SK-N-SH (cell line): ENCODE measurements around the gene ABCC10. TPM values are rescaled to one million over a fixed set of nuclear protein-coding genes. Genes with fewer than 3 reads are reported as not detected.

Experiments
- CTCF ChIA-PET: fragments of 300-600, 350-600 bp; formaldehyde crosslinking; extraction: SDS; loops from one replicate; lab custom pipeline; 2021; lab: Yijun Ruan, JAX
- POLR2A ChIA-PET: fragments of 350-600 bp; sonication (Branson Sonifier 250); formaldehyde crosslinking; extraction: SDS; loops from one replicate; lab custom pipeline; 2020; ENCODE audit warnings: antibody characterized with exemption, inconsistent platforms; lab: Yijun Ruan, JAX
- DNase-seq: peaks from one replicate; pipeline ENCODE4 v3.0.0; 2012
- H2AFZ ChIP-seq: fragments of 200-600 bp; sonication (generic); 2 replicates; pipeline ENCODE4 v1.8.1; 2016; ENCODE audit warnings: antibody characterized with exemption, mild to moderate bottlenecking, low read depth
- H3F3A ChIP-seq: fragments of 200-600 bp; sonication (generic); replicated peaks from 2 replicates; pipeline ENCODE3; 2016; ENCODE audit warnings: antibody characterized with exemption, mild to moderate bottlenecking; ENCODE audit not compliant: insufficient read depth
- H3K27ac ChIP-seq, 2 experiments: fragments of 200-500 bp in 1 of 2; fragments of 200-600 bp in 1 of 2; sonication (Bioruptor generic) in 1 of 2; sonication (generic), shearing (Covaris generic) in 1 of 2; 2 replicates each; pipeline versions ENCODE4 v1.5.1 to v1.6.1; 2014 to 2016; ENCODE audit warnings: low read depth in 2 of 2, inconsistent platforms in 1 of 2, low read length in 1 of 2, mild to moderate bottlenecking in 1 of 2, mixed read lengths in 1 of 2
- H3K27me3 ChIP-seq: fragments of 200-600 bp; sonication (generic), shearing (Covaris generic); 2 replicates; pipeline ENCODE4 v1.6.1; 2016; ENCODE audit warnings: mixed run types; ENCODE audit not compliant: insufficient read depth
- H3K36me3 ChIP-seq, 2 experiments: fragments of 200-500 bp in 1 of 2; fragments of 200-600 bp in 1 of 2; sonication (Bioruptor generic) in 1 of 2; sonication (generic) in 1 of 2; replicated peaks in 1 of 2; 2 replicates each; pipeline versions ENCODE3 to v1.5.1; 2014 to 2016; ENCODE audit warnings: low read length in 1 of 2, mild to moderate bottlenecking in 1 of 2; ENCODE audit not compliant: insufficient read depth in 2 of 2, control insufficient read depth in 1 of 2
- H3K4me1 ChIP-seq, 2 experiments: fragments of 200-500 bp in 1 of 2; fragments of 200-600 bp in 1 of 2; sonication (Bioruptor generic) in 1 of 2; sonication (generic), shearing (Covaris generic) in 1 of 2; 2 replicates each; pipeline versions ENCODE4 v1.5.1 to v1.6.1; 2014 to 2016; ENCODE audit warnings: low read depth in 1 of 2, low read length in 1 of 2, mixed run types in 1 of 2; ENCODE audit not compliant: insufficient read depth in 2 of 2, control insufficient read depth in 1 of 2
- H3K4me2 ChIP-seq: fragments of 200-600 bp; sonication (generic), shearing (Covaris generic); 2 replicates; pipeline ENCODE4 v1.6.1; 2017; ENCODE audit warnings: mixed run types
- H3K4me3 ChIP-seq, 2 experiments: fragments of 200-500 bp in 1 of 2; fragments of 200-600 bp in 1 of 2; sonication (Bioruptor generic) in 1 of 2; sonication (generic), shearing (Covaris generic) in 1 of 2; 2 replicates each; pipeline versions ENCODE4 v1.5.1 to v1.8.1; 2014 to 2016; ENCODE audit warnings: low read depth in 2 of 2, inconsistent platforms in 1 of 2, low read length in 1 of 2, mild to moderate bottlenecking in 1 of 2, mixed read lengths in 1 of 2, moderate library complexity in 1 of 2
- H3K79me2 ChIP-seq: fragments of 200-600 bp; sonication (generic); 2 replicates; pipeline ENCODE4 v1.8.1; 2017; ENCODE audit warnings: mild to moderate bottlenecking; ENCODE audit not compliant: insufficient read depth
- H3K9ac ChIP-seq: fragments of 200-600 bp; sonication (generic); 2 replicates; pipeline ENCODE4 v1.6.1; 2017; ENCODE audit warnings: mixed run types
- H3K9me2 ChIP-seq: fragments of 200-600 bp; sonication (generic); 2 replicates; pipeline ENCODE4 v1.6.1; 2017; ENCODE audit warnings: mixed run types
- H3K9me3 ChIP-seq: fragments of 200-600 bp; sonication (generic); 2 replicates; pipeline ENCODE4 v1.6.1; 2017; ENCODE audit warnings: mixed run types, mild to moderate bottlenecking, moderate library complexity
- H4K20me1 ChIP-seq: fragments of 200-600 bp; sonication (generic); 2 replicates; pipeline ENCODE4 v1.6.1; 2017; ENCODE audit warnings: mild to moderate bottlenecking, mixed run types; ENCODE audit not compliant: insufficient read depth
- CHD2 ChIP-seq: fragments of 150-350 bp; IDR thresholded peaks from 2 replicates; pipeline ENCODE4 v1.6.1; 2018; ENCODE audit warnings: low read length; ENCODE audit not compliant: partially characterized antibody
- ELF1 ChIP-seq: IDR thresholded peaks from 2 replicates; pipeline ENCODE4 v1.4.0; 2012
- EZH2phosphoT487 ChIP-seq: fragments of 200-600 bp; sonication (generic); IDR thresholded peaks from 2 replicates; pipeline ENCODE4 v1.6.1; 2017; ENCODE audit warnings: low read depth, mixed run types, mild to moderate bottlenecking, antibody characterized with exemption, moderate library complexity, borderline replicate concordance
- GATA2 ChIP-seq: sonication (generic); formaldehyde crosslinking; IDR thresholded peaks from 2 replicates; pipeline ENCODE4 v1.5.0; 2020; ENCODE audit warnings: mild to moderate bottlenecking, missing genetic modification reagents
- JUND ChIP-seq: IDR thresholded peaks from 2 replicates; pipeline ENCODE4 v1.4.0; 2012
- NRF1 ChIP-seq: IDR thresholded peaks from 2 replicates; pipeline ENCODE4 v1.6.1; 2012; ENCODE audit warnings: low read depth, mild to moderate bottlenecking, low read length
- POLR2AphosphoS5 ChIP-seq: IDR thresholded peaks from 2 replicates; pipeline ENCODE4 v1.6.1; 2012; ENCODE audit warnings: low read depth, low read length
- RCOR1 ChIP-seq: fragments of 150-350 bp; IDR thresholded peaks from 2 replicates; pipeline ENCODE4 v1.6.1; 2017; ENCODE audit warnings: antibody characterized with exemption, low read length
- RFX5 ChIP-seq: IDR thresholded peaks from 2 replicates; pipeline ENCODE4 v1.6.1; 2012; ENCODE audit warnings: mild to moderate bottlenecking, improper control_type of control experiment, low read length
- RXRA ChIP-seq: IDR thresholded peaks from 2 replicates; pipeline ENCODE4 v1.4.0; 2012; ENCODE audit warnings: low read depth, mild to moderate bottlenecking, borderline replicate concordance
- SIN3A ChIP-seq: IDR thresholded peaks from 2 replicates; pipeline ENCODE4 v1.6.1; 2012; ENCODE audit warnings: low read depth, mild to moderate bottlenecking, low read length, moderate library complexity, borderline replicate concordance
- TAF1 ChIP-seq: IDR thresholded peaks from 2 replicates; pipeline ENCODE4 v1.6.1; 2012; ENCODE audit warnings: low read depth, mild to moderate bottlenecking, low read length, moderate library complexity, borderline replicate concordance
- TCF12 ChIP-seq: IDR thresholded peaks from 2 replicates; pipeline ENCODE4 v1.4.0; 2012
- TEAD4 ChIP-seq: IDR thresholded peaks from 2 replicates; pipeline ENCODE4 v1.4.0; 2012; ENCODE audit warnings: mild to moderate bottlenecking, borderline replicate concordance; ENCODE audit not compliant: insufficient read depth
- WGBS: methylation state at CpG from one replicate; pipeline ENCODE4 v1.1.6; 2017; ENCODE audit warnings: low lambda C conversion rate; 5-methylcytosine and 5-hydroxymethylcytosine counted together
- polyA plus RNA-seq, 3 experiments: library from polyadenylated mRNA; depleted of rRNA; stranded (reverse); fragments of >200 nt; gene quantifications; 2 replicates each; pipeline ENCODE4 v1.2.3, GENCODE V29; 2012
- TF ChIP-seq, protein P1 (sequence below): IDR thresholded peaks from 2 replicates; pipeline ENCODE4 v1.6.1; 2012; ENCODE audit warnings: mild to moderate bottlenecking, low read depth, low read length, moderate library complexity
- TF ChIP-seq, protein P2 (sequence below): fragments of 150-350 bp; IDR thresholded peaks from 2 replicates; pipeline ENCODE4 v1.6.1; 2017; ENCODE audit warnings: antibody characterized with exemption, low read length, low read depth, borderline replicate concordance

ABCC10 gene
- polyA plus RNA-seq, 1 of the 3 experiments (the other 2 are of a cell fraction) = 28.3 TPM

DNA sequence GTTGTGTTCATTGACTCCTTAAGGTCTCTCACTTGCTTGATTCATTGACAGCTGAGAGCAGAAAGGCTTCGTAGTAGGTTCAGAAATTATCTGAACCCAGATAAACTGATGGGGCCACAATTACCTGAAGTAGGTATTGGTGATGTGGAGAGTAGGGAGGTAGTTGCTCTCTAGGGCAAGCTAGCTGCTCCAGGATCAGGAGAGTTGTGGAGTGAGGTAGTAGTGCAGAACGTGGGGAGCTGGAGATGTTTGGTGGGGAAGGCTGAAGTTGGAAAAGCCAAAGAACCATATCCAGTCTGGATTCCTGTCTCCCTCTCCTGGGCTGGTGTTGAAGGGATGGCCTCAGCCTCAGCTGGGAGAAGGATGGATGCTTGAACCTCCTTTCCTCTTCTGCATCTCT is 65.9 kb downstream of the ABCC10 start:
- Histone ChIP-seq H3K9ac (no peak overlapping the region), H4K20me1 (peaks cover 35% of the 10 kb centered on the region; the same call in 1 of the 2 replicates), H3K27ac (no peak overlapping the region; a peak in 1 of 4 replicates), H3K79me2 (peaks cover 20% of the 10 kb centered on the region; the same call in 1 of the 2 replicates), H2AFZ (no peak overlapping the region), H3K36me3 (peaks cover 0 to 3% of the 10 kb centered on the region in 2 experiments), H3K9me2 (no peaks in the 10 kb centered on the region), H3K9me3 (no peaks in the 10 kb centered on the region), H3K4me1 (peaks cover 19 to 43% of the 10 kb centered on the region in 2 experiments), H3F3A (no peaks in the 10 kb centered on the region), H3K4me2 (no peak overlapping the region), H3K27me3 (no peaks in the 10 kb centered on the region), H3K4me3 (no peak overlapping the region)
- WGBS = 93% methylated on average over 2 of the region's 2 CpGs
- DNase-seq = no peak
- POLR2A ChIA-PET = interaction anchor here (0.9 to 2.1 kb wide), 2 partner anchors 14 to 16 kb away, joined by 3 to 8 read pairs; partner anchors contain the start of gene TJAP1
- CTCF ChIA-PET = interaction anchor here (0.8 to 22.4 kb wide), 6 partner anchors 13 to 264 kb away, joined by 3 to 382 read pairs (median 13); partner anchors contain the start of genes DLK2, DNPH1 and LRRC73
- no peak for TF ChIP-seq EZH2phosphoT487
- no peak for TF ChIP-seq GATA2 (CRISPR knock-in tag)
- TF ChIP-seq RFX5 = no peak

DNA sequence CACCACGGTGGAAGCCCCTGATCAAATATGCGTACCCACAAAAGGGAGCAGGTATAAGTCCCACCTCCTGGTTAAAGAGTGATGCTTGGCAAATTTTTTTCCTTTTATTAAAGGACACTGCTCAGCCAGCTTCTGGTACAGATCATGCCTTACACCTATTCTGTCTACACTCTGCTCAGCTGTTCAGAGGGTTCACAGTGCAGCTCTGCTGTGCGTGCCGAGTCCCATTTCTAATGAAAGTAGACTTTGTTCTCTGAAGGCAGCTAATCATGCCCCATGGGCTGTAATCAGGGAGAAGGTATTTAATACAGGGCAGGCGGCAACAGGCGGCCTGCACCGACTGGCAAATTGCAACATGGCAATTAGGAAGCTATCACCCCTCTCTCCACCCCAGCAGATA is 66.5 kb downstream of the ABCC10 start:
- TF ChIP-seq TAF1 (no peak), CHD2 (no peak), SIN3A (no peak), RXRA (no peak), EZH2phosphoT487 (no peak), ELF1 (no peak), POLR2AphosphoS5 (no peak), TEAD4 (no peak), NRF1 (no peak), JUND (no peak), TCF12 (no peak), RCOR1 (no peak)
- TF ChIP-seq, protein P1, sequence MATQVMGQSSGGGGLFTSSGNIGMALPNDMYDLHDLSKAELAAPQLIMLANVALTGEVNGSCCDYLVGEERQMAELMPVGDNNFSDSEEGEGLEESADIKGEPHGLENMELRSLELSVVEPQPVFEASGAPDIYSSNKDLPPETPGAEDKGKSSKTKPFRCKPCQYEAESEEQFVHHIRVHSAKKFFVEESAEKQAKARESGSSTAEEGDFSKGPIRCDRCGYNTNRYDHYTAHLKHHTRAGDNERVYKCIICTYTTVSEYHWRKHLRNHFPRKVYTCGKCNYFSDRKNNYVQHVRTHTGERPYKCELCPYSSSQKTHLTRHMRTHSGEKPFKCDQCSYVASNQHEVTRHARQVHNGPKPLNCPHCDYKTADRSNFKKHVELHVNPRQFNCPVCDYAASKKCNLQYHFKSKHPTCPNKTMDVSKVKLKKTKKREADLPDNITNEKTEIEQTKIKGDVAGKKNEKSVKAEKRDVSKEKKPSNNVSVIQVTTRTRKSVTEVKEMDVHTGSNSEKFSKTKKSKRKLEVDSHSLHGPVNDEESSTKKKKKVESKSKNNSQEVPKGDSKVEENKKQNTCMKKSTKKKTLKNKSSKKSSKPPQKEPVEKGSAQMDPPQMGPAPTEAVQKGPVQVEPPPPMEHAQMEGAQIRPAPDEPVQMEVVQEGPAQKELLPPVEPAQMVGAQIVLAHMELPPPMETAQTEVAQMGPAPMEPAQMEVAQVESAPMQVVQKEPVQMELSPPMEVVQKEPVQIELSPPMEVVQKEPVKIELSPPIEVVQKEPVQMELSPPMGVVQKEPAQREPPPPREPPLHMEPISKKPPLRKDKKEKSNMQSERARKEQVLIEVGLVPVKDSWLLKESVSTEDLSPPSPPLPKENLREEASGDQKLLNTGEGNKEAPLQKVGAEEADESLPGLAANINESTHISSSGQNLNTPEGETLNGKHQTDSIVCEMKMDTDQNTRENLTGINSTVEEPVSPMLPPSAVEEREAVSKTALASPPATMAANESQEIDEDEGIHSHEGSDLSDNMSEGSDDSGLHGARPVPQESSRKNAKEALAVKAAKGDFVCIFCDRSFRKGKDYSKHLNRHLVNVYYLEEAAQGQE = no peak
- TF ChIP-seq, protein P2, sequence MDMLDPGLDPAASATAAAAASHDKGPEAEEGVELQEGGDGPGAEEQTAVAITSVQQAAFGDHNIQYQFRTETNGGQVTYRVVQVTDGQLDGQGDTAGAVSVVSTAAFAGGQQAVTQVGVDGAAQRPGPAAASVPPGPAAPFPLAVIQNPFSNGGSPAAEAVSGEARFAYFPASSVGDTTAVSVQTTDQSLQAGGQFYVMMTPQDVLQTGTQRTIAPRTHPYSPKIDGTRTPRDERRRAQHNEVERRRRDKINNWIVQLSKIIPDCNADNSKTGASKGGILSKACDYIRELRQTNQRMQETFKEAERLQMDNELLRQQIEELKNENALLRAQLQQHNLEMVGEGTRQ = no peak
- TF ChIP-seq, all 33 proteins: peak for 0
- H3K27ac ChIP-seq = no peak overlapping the region
- peaks cover under 1 to 6% of the 10 kb centered on the region in 2 experiments for H3K36me3 ChIP-seq
- over 99% methylated on average over 7 of the region's 7 CpGs for WGBS
- no peaks in the 10 kb centered on the region for H3F3A ChIP-seq
- H3K79me2 ChIP-seq = peaks cover 16% of the 10 kb centered on the region; the same call in 1 of the 2 replicates
- POLR2A ChIA-PET = interaction anchor here (2.1 kb wide), 1 partner anchor 13 kb away, joined by 8 read pairs; no protein-coding TSS in a partner anchor
- H3K9ac ChIP-seq = no peak overlapping the region
- CTCF ChIA-PET = interaction anchor here (0.8 to 22.4 kb wide), 5 partner anchors 13 to 107 kb away, joined by 3 to 382 read pairs (median 22); partner anchors contain the start of genes DLK2, LRRC73 and TJAP1
- no peaks in the 10 kb centered on the region for H3K9me2 ChIP-seq
- H3K4me1 ChIP-seq = peaks cover 14 to 43% of the 10 kb centered on the region in 2 experiments
- no peak overlapping the region for H3K4me2 ChIP-seq
- DNase-seq = no peak
- peaks cover 34% of the 10 kb centered on the region; the same call in 1 of the 2 replicates for H4K20me1 ChIP-seq
- no peak overlapping the region for H3K4me3 ChIP-seq
- H2AFZ ChIP-seq = no peak overlapping the region
- no peaks in the 10 kb centered on the region for H3K9me3 ChIP-seq
- no peaks in the 10 kb centered on the region for H3K27me3 ChIP-seq
